SIG-M5 treated with dmso at 0.1 percent for 504 hours (cell line): ENCODE results near the gene MYEF2.

Experiments
- DNase-seq: peaks from one replicate; lab custom pipeline; 2025; ENCODE audit not compliant: unreplicated experiment; lab: John Stamatoyannopoulos, UW

MYEF2 gene

GRCh38 chr15:48177766-48178647 lies at the start of gene MYEF2:
Gene MYEF2 (minus strand): TSS chr15:48178295. CDS start chr15:48178237, 58 bp downstream.
- no peak for DNase-seq

GRCh38 chr15:48225771-48226170 lies 47.7 kb upstream of the MYEF2 start:
- DNase-seq: no peak

- no peak for DNase-seq
Measured at GRCh38 chr15:48222627-48223026, 44.5 kb upstream of the MYEF2 start.

- DNase-seq: no peak
Measured at GRCh38 chr15:48221885-48222284, 43.8 kb upstream of the MYEF2 start.

- no peak for DNase-seq
Measured at GRCh38 chr15:48221261-48221660, 43.2 kb upstream of the MYEF2 start.

- no peak for DNase-seq
Measured at GRCh38 chr15:48205981-48206380, 27.9 kb upstream of the MYEF2 start, which contains the start of gene SLC12A1. Gene SLC12A1 (plus strand): TSS chr15:48206302. CDS start chr15:48207720, 1,418 bp downstream.

GRCh38 chr15:48202068-48202467 lies 24.0 kb upstream of the MYEF2 start:
- no peak for DNase-seq

GRCh38 chr15:48191574-48192225 lies 13.6 kb upstream of the MYEF2 start, which contains the start of gene CTXN2:
Gene CTXN2 (plus strand): TSS chr15:48191665. CDS start chr15:48201301, 9,636 bp downstream.
- DNase-seq: no peak

GRCh38 chr15:48190932-48191573 lies 13.0 kb upstream of the MYEF2 start:
- peak; percentile 14 for DNase-seq

- DNase-seq: no peak
Measured at GRCh38 chr15:48186271-48186670, 8.2 kb upstream of the MYEF2 start.

- DNase-seq: no peak
Measured at GRCh38 chr15:48185529-48185928, 7.4 kb upstream of the MYEF2 start.

- no peak for DNase-seq
Measured at GRCh38 chr15:48182749-48183148, 4.7 kb upstream of the MYEF2 start.

- DNase-seq: no peak
Measured at GRCh38 chr15:48178648-48178931, 495 bp upstream of the MYEF2 start.

- no peak for DNase-seq
Measured at GRCh38 chr15:48177383-48177765, 721 bp downstream of the MYEF2 start.

GRCh38 chr15:48176957-48177356 lies 1.1 kb downstream of the MYEF2 start:
- DNase-seq: no peak

- DNase-seq: no peak
Measured at GRCh38 chr15:48176112-48176511, 2.0 kb downstream of the MYEF2 start.

GRCh38 chr15:48175126-48175525 lies 3.0 kb downstream of the MYEF2 start:
- no peak for DNase-seq

GRCh38 chr15:48170981-48171380 lies 7.1 kb downstream of the MYEF2 start:
- DNase-seq: no peak

GRCh38 chr15:48168616-48169015 lies 9.5 kb downstream of the MYEF2 start:
- DNase-seq: no peak

- DNase-seq: no peak
Measured at GRCh38 chr15:48153526-48153925, 24.6 kb downstream of the MYEF2 start.

GRCh38 chr15:48149858-48150257 lies 28.2 kb downstream of the MYEF2 start:
- no peak for DNase-seq

- no peak for DNase-seq
Measured at GRCh38 chr15:48147358-48147757, 30.7 kb downstream of the MYEF2 start.
